Mesenteric fat pad (tissue), 1 donor: ENCODE measurements around the gene GRB7. TPM values are rescaled to one million over a fixed set of nuclear protein-coding genes. Genes with fewer than 3 reads are reported as not detected.
"Not testable (repeated sequence)": the region's sequence is repeated elsewhere in the genome, so short reads cannot be mapped to it uniquely, and the experiment has no call there.

Experiments
- DNase-seq: peaks from one replicate; pipeline ENCODE4 v3.0.0-alpha.2; 2020; ENCODE audit warnings: low spot score
- total RNA-seq: library from RNA; stranded (reverse); fragmentation: NEBNext Ultra II Directional; extraction: Animal tissue kit (Norgen Biotek cat#: 25700); gene quantifications from one replicate; pipeline ENCODE4 v1.2.1, GENCODE V29; 2021
- donor health status: DM: yes; HTN: yes; CAD: no.

GRB7 gene
- total RNA-seq, 1 donor from 2014 or later: 0.29 TPM

DNA sequence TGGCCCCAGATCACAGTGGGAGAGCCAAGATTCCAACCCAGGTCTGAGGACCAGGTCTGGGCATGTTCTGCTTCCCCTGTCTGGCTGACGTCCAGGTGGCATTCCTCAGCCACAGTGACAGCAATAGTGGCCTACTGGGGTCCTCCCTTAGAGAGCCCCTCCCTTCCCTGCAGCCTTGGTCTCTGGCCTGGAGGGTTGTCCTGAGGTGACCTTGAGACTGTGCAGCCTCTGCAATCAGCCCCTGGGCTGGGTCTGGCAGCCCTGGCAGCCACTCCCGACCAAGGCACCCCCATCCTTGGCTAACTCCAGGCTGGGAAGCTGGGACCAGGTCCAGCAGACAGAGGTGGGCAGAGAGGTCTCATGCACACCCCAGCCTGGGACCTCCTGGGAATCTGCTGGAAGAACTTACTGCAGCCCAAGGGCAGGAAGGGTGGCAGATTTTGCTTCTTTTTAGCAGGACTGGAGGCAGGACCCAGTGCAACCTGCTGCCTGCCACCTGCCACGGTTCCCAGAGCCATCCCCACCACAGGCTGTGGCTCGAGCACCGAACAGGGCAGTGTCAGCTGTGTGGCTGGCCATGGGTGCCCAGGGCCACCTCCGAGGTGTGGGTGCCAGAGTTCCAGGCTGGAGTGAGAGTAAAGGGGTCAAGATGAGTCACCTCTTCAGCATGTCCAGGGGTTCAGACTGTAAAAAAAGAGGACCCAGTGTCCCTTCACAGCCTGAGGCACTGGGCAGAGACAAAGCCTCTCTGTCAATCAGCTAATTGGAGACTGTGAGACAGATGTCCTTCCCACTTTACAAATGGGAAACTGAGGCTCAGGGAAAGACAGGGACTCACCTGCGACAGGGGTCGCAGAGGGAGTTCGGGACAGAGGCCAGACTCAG lies 12.6 kb downstream of the GRB7 start:
- peak; percentile 84 for DNase-seq

GRCh38 chr17:39751016-39751543 lies 13.3 kb downstream of the GRB7 start:
- peak; percentile 39 for DNase-seq

DNA sequence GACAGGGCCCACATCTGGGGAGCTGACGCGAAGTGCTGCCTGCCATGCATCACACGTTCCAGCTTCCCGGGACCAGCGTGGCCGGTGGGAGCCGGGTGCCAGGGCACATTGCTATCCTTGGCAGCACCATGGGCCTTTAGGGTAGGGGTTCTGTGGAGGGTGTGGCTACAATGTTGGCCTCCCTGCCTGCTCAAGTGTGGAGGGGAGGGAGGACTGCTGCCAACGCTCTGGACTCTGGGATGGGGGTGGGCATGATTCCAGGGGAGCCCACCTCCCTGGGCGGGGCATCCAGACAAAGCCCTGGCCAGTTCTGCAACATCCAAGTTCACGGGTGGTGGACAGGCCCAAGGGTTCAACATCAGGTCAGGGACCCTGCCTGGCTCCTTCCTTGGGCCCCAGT lies 13.9 kb downstream of the GRB7 start:
- DNase-seq: peak; percentile 87

GRCh38 chr17:39752241-39752881 lies 14.6 kb downstream of the GRB7 start:
- DNase-seq: peak; percentile 60

GRCh38 chr17:39753514-39754160 lies 15.9 kb downstream of the GRB7 start:
- peak; percentile 90 for DNase-seq

- DNase-seq: peak; percentile 98
Observed at GRCh38 chr17:39754161-39754957, 16.6 kb downstream of the GRB7 start.

DNA sequence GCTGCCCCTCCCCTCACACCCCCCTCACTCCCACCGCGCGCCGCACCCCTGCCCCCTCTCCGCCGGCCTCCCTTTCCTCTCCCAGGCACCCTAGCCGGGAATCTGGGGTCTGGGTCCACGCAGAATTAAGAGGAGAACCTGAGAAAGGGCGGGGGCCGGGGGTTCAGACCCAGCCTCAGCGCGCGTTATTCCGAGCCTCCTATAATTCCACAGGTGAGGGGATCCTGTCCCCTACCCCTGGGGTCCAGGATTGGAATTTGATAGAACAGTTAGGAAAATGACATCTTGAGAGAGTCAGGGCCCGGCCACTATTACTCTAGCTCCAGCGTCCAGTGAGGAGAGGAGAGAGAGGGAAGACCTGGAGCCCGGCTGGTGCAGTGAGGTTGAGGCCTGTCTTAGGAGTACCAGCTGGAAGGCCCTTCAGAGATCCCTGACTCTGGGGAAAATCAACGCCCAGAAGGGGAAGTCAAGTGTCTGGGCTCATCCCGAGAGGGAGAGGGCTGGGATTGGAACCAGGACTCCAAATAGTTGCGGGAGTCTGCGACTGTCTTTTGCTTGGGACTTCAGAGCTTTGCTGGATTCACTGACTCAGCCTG lies 17.3 kb downstream of the GRB7 start:
- peak; percentile 89 for DNase-seq

- peak; percentile 81 for DNase-seq
Observed at GRCh38 chr17:39755554-39756379, 18.0 kb downstream of the GRB7 start.

DNA sequence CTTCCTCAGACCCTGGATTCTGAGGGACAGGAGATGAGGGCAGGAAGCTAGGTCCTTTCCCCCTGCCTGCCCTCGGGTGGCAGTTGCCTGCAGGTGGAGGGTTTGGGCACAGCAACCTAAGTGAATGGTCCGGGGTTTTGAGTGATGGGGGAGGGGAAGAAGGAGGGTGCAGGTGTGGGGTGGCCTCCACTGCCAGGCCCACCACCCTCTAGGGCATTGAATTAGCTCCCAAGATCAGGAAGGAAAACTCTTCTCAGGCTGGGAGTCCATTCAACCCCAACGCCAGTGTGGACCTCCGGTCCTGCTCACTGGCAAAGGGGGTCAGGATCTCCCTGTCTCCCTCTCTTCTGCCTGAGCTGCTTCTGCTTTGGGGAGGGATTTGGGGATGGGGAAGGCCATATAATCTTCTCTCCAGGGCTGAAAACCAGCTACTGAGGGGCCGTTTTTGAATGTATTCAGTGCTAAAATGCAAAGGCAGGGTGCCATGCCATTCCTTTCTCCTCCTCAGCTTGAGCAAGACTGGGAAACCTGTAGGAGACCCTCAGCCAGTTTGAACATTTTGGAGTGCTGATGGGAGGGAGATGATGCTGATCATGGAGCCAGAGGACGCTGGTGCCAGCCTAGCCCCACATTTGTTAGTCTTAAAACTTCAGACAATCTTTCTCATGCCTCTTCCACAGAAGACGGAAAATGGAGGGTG lies 18.8 kb downstream of the GRB7 start:
- peak; percentile 78 for DNase-seq

- DNase-seq: peak; percentile 12
Observed at GRCh38 chr17:39757176-39757662, 19.5 kb downstream of the GRB7 start.

DNA sequence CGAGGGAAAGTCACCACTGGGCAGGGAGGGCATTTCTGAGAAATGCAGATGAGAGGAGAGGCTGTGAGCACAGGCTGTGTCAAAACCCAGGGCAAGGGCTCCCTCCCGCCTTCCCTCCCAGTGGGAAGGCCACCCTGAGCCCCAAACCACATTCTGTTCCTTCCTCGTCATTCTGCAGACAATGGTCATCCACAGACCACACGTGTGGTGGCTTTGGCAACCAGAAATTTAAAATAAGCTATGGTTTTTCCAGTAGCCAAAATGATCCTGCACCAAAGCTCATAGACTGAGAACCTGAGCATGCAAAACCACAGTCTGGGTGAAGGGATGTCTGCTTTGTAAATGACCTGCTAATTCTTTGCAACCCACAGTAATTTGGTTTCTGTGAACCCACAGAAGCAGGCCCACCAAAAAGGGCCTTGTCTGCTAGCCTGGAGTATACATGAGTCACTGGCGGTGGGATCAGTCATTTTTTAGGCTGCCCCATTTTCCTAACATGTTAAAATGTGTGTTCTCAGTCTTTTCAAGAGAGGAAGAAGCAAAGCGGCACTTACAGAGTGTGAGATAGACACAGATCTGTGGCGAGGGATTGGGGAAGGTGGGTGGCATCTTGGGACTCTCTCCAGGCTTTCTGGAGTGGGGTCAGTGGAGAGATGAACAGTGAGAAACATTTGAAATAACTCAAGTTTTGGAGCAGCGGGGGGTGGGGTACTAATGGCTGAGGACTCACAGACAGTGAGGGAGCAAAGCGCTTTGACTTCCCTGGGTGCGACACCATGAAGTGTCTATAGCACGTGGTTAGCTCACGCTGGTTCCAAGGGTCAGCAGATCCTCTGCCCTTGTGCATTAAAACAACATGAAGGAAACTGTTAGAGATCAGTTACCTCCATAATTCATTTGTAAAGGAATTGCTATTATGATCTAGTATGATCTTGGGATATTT lies 20.5 kb downstream of the GRB7 start:
- DNase-seq: peak; percentile 43

- DNase-seq: peak; percentile 45
Observed at GRCh38 chr17:39759204-39759603, 21.5 kb downstream of the GRB7 start.

- peak; percentile 51 for DNase-seq
Observed at GRCh38 chr17:39761861-39762496, 24.2 kb downstream of the GRB7 start.

DNA sequence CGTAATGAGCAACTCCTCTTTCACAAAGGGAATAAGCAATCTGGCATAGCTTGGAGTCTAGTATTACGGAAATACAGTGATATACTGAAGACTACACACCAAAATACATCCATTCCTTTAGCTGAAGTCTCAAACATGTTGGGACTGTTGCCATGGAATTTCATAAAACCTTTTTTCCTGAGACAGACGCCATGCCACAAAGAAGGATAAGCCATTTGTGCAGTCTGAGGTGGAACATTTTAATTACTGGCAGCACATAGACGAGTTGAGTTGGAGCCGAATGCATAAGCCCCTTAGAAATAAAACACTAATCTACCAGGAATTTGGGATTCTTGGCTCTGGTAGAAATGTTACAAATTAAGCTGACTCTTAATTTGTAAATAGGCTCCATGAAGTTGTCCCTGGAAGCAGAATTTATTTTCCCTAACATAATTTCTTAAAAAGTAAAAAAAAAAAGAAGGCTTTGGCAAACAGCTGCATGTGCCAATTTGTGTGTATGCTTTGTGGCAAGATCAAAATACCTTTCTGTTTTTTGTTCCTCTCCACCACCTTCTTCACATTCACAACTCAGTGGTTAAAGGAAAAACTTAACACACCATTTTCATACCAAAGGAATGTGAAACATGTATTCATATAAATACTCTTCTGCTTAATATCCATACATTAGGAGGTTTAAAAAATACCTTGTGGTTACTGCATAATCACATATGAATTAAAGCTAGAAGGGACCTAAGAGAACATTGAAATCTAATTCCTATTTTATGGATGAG lies 25.5 kb downstream of the GRB7 start:
- DNase-seq: no peak

DNA sequence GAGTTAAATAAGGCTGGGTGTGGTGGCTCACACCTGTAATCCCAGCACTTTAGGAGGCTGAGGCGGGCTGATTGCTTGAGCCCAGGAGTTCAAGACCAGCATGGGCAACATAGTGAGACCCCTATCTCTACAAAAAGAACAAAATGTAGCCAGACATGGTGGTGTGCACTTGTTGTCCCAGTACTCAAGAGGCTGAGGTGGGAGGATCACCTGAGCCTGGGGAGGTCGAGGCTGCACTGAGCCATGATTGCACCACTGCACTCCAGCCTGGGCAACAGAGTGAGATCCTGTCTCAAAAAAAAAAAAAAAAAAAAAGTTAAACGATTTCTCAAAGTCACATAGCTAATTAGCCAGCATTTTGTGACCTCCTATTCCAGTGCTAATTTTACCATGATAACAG lies 26.4 kb downstream of the GRB7 start:
- not testable (repeated sequence) for DNase-seq

DNA sequence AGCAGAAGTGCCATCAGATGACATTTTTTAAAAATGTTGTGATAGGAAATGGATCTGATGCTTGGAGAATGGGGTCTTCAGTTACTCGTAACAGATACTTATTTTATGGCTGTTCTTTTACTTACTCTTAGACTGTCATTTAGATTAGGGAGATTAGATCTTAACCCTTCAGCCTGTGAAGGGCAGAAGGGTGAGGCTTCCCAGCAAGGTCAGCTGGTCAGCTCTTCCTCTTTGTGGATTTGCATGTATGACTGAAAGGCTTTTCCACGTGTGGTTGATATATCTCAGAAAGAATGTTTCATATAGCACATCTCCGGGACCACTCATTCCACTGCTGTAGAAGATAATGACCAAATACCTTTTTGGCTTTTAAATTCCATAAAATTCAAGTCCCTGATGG lies 27.4 kb downstream of the GRB7 start:
- DNase-seq: no peak
